ENCODE data around the gene RAB3GAP1. TPM values are rescaled to one million over a fixed set of nuclear protein-coding genes. Genes with fewer than 3 reads are reported as not detected.

Gene RAB3GAP1
- total and polyA plus RNA-seq, 4 experiments from 2014 or later, result 8.4 to 46.7 (median 34.3) TPM

DNA sequence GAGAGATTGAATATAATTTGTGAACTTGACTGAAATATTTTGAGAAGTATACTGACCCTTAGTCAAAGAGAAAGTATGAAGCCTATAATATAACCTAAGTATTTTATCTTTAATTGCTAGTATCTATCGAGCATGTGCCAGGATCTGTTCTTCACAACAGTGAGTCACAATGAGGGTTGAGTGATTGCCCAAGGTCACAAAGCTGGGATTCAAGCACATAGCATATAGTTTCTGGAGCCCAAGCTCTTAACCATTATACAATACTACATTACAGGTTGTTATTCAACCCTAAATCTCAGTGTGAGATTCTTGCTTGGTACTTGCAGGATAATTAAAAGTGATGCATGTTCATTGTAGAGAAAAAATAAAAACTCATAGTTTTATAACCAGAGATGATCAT is 97.2 kb downstream of the RAB3GAP1 start:
- Mint-ChIP-seq H3K4me1 (peaks cover 5 to 24% (median 14%) of the 10 kb centered on the region in 4 donors), H3K27ac (no peak overlapping the region), H3K27me3 (no peaks in the 10 kb centered on the region), H3K9me3 (no peaks in the 10 kb centered on the region), H3K4me3 (no peak overlapping the region), H3K36me3 (peaks cover 54 to 61% of the 10 kb centered on the region in 2 donors)
- no peaks in the 10 kb centered on the region for H3K27me3 ChIP-seq (ENCODE audit: insufficient read depth, low read length)
- H3K4me1 ChIP-seq (ENCODE audit: insufficient read depth, low read length), result no peaks in the 10 kb centered on the region
- intact Hi-C loops (cut with micrococcal nuclease), result no loop called here
- H3K4me3 ChIP-seq (ENCODE audit: low read length in 2 of 2), result no peak overlapping the region
- H3K9me3 ChIP-seq (ENCODE audit: control insufficient read depth in 1 of 2, low read length in 2 of 2), result no peaks in the 10 kb centered on the region
- ChIA-PET CTCF (ENCODE audit: partially characterized antibody) (no interaction called here), POLR2A (ENCODE audit: partially characterized antibody) (no interaction called here)
- H3K36me3 ChIP-seq (ENCODE audit: insufficient read depth, low read length), result peaks cover 24% of the 10 kb centered on the region
- no peak overlapping the region for H3K27ac ChIP-seq (ENCODE audit: low read depth, low read length)
- DNase-seq, result no peak

DNA sequence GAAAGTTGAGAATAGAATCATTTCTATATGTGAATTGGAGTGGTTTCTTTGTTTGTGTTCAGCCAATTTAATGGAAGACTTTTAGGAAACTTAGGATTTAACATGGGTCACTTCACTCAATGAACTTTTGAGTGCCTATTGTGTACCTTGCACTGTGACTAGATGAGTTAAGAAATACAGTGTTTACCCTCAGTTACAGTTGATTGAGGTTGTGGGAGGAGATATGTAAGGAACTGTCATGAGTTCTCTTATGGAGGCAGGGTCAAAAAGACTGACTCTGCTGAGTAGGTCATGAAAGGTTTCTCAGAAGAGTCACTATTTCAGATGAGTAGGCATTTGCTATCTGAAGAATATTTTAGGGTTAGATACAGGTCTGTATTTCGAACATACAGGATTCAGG is 98.6 kb downstream of the RAB3GAP1 start:
- Histone ChIP-seq H3K4me1 (ENCODE audit: insufficient read depth, low read length) (no peaks in the 10 kb centered on the region), H3K4me3 (ENCODE audit: low read length in 2 of 2) (no peak overlapping the region), H3K9me3 (ENCODE audit: control insufficient read depth in 1 of 2, low read length in 2 of 2) (no peaks in the 10 kb centered on the region), H3K27ac (ENCODE audit: low read depth, low read length) (no peak overlapping the region), H3K36me3 (ENCODE audit: insufficient read depth, low read length) (peaks cover 35% of the 10 kb centered on the region), H3K27me3 (ENCODE audit: insufficient read depth, low read length) (no peaks in the 10 kb centered on the region)
- H3K4me1 Mint-ChIP-seq, result peaks cover 6 to 19% (median 11%) of the 10 kb centered on the region in 4 donors
- intact Hi-C loops (cut with micrococcal nuclease), result no loop called here
- H3K27ac Mint-ChIP-seq, result peak overlapping the region in 1 of 7 donors; percentile 6
- no peak overlapping the region for H3K4me3 Mint-ChIP-seq
- DNase-seq, result no peak
- ChIA-PET POLR2A (ENCODE audit: partially characterized antibody) (no interaction called here), CTCF (ENCODE audit: partially characterized antibody) (no interaction called here)
- H3K27me3 Mint-ChIP-seq, result no peaks in the 10 kb centered on the region
- H3K36me3 Mint-ChIP-seq, result peaks cover 59 to 63% of the 10 kb centered on the region in 2 donors
- H3K9me3 Mint-ChIP-seq, result no peaks in the 10 kb centered on the region

DNA sequence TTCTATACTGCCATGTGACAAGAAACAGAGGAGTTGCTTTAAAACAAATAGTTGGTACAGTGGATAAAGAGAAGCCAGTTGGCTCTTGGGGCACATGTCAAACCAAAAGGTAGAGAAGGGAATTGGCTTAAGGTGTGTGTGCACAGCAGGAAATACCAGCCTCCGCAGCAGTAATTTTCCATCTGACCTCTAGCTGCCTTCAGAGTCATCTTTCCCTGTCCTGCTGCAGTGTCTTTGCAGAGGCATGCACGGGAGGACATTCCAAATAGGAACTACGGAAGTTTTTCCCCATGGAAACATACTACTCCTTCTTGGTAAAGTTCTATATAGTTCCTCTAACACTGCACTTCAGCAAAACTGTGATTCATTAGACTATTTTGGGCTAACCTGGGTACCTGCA is 99.5 kb downstream of the RAB3GAP1 start:
- H3K4me1 ChIP-seq (ENCODE audit: insufficient read depth, low read length), result no peaks in the 10 kb centered on the region
- H3K9me3 ChIP-seq (ENCODE audit: control insufficient read depth in 1 of 2, low read length in 2 of 2), result no peaks in the 10 kb centered on the region
- Mint-ChIP-seq H3K9me3 (no peaks in the 10 kb centered on the region), H3K4me1 (peaks cover 6 to 15% (median 11%) of the 10 kb centered on the region in 4 donors), H3K4me3 (no peak overlapping the region), H3K27me3 (no peaks in the 10 kb centered on the region), H3K27ac (no peak overlapping the region), H3K36me3 (peaks cover 62 to 65% of the 10 kb centered on the region in 2 donors)
- DNase-seq, result no peak
- POLR2A ChIA-PET (ENCODE audit: partially characterized antibody), result no interaction called here
- H3K27ac ChIP-seq (ENCODE audit: low read depth, low read length), result no peak overlapping the region
- H3K27me3 ChIP-seq (ENCODE audit: insufficient read depth, low read length), result no peaks in the 10 kb centered on the region
- peaks cover 35% of the 10 kb centered on the region for H3K36me3 ChIP-seq (ENCODE audit: insufficient read depth, low read length)
- no peak overlapping the region for H3K4me3 ChIP-seq (ENCODE audit: low read length in 2 of 2)
- CTCF ChIA-PET (ENCODE audit: partially characterized antibody), result no interaction called here
- intact Hi-C loops (cut with micrococcal nuclease), result no loop called here

DNA sequence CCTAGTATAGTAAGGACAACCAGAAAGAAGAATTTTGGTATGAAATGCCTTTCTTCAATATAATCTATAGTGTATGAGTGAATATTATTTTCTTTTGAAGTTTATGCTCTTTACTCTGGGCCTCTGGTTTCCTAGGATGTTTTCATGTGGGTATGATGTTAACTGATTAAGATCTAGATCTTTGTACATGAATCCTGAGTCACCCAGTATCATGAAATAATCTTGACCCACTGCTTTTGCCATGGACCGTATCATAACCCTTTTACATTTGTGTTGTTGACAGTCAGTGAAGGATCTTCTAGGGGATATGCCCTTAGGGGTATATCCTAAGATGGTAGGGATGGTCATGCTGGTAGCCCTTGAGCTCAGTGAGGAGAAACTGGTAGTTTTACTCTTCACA is 100.3 kb downstream of the RAB3GAP1 start:
- no peaks in the 10 kb centered on the region for H3K27me3 Mint-ChIP-seq
- ChIA-PET CTCF (ENCODE audit: partially characterized antibody) (interaction anchor here (1.0 kb wide), 1 partner anchor 101 kb away, joined by 4 read pairs; the partner anchor contains the start of gene RAB3GAP1), POLR2A (ENCODE audit: partially characterized antibody) (no interaction called here)
- DNase-seq, result no peak
- H3K36me3 Mint-ChIP-seq, result peaks cover 67% of the 10 kb centered on the region in 2 donors
- H3K4me3 Mint-ChIP-seq, result no peak overlapping the region
- H3K9me3 Mint-ChIP-seq, result no peaks in the 10 kb centered on the region
- Histone ChIP-seq H3K4me1 (ENCODE audit: insufficient read depth, low read length) (no peaks in the 10 kb centered on the region), H3K27ac (ENCODE audit: low read depth, low read length) (no peak overlapping the region), H3K36me3 (ENCODE audit: insufficient read depth, low read length) (peaks cover 35% of the 10 kb centered on the region), H3K4me3 (ENCODE audit: low read length in 2 of 2) (no peak overlapping the region), H3K27me3 (ENCODE audit: insufficient read depth, low read length) (no peaks in the 10 kb centered on the region), H3K9me3 (ENCODE audit: control insufficient read depth in 1 of 2, low read length in 2 of 2) (no peaks in the 10 kb centered on the region)
- H3K27ac Mint-ChIP-seq, result no peak overlapping the region
- intact Hi-C loops (cut with micrococcal nuclease), result no loop called here
- H3K4me1 Mint-ChIP-seq, result peaks cover 6 to 12% (median 10%) of the 10 kb centered on the region in 4 donors

DNA sequence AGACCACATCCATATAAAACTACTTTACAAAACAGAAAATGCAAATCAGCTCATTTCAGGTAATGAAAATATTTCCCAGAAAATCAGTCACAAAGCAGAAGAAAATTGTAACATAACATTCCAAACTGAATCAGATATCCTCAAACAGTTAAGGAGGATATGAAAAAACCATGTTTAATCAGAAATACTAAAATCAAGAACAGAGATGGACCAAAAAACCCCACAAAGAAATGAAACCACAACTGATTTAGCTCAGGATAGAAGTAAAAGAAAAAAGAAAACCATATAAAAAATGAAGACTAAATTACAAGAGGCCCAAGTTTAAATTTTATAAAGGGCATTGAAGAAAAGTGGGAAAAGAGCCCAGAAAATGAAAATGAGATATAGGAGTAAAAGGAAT is 102.9 kb downstream of the RAB3GAP1 start:
- Mint-ChIP-seq H3K4me3 (no peak overlapping the region), H3K27me3 (no peaks in the 10 kb centered on the region), H3K27ac (peak overlapping the region in 4 of 7 donors; percentile 22 to 75 (median 64)), H3K36me3 (peaks cover 77 to 82% of the 10 kb centered on the region in 2 donors), H3K4me1 (peaks cover 6 to 12% (median 7%) of the 10 kb centered on the region in 4 donors), H3K9me3 (no peaks in the 10 kb centered on the region)
- Histone ChIP-seq H3K4me3 (ENCODE audit: low read length in 2 of 2) (no peak overlapping the region), H3K9me3 (ENCODE audit: control insufficient read depth in 1 of 2, low read length in 2 of 2) (no peaks in the 10 kb centered on the region), H3K36me3 (ENCODE audit: insufficient read depth, low read length) (peaks cover 44% of the 10 kb centered on the region), H3K27ac (ENCODE audit: low read depth, low read length) (no peak overlapping the region), H3K4me1 (ENCODE audit: insufficient read depth, low read length) (no peaks in the 10 kb centered on the region), H3K27me3 (ENCODE audit: insufficient read depth, low read length) (no peaks in the 10 kb centered on the region)
- intact Hi-C loops (cut with micrococcal nuclease), result no loop called here
- no peak for DNase-seq
- ChIA-PET POLR2A (ENCODE audit: partially characterized antibody) (no interaction called here), CTCF (ENCODE audit: partially characterized antibody) (no interaction called here)

DNA sequence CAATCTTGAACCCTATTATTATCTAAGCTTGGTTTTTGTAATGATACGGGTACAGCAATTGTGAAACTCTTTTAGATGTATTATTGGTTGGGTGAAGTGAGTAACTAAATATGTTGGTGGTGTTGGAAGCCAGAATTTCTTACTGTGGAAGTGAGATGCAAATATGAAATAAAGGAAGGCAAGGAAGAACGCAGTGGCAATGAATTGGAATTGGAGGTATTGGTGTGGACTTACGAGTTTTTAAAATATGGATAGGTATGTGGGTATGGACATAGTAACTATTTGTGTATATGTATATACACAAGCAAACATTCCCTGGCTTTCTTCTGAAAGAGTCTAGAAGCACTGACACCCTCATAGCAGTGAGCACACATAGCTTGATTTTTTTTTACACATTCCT is 105.8 kb downstream of the RAB3GAP1 start:
- H3K9me3 ChIP-seq (ENCODE audit: control insufficient read depth in 1 of 2, low read length in 2 of 2), result no peaks in the 10 kb centered on the region
- Mint-ChIP-seq H3K27me3 (no peaks in the 10 kb centered on the region), H3K4me1 (peaks cover 0 to 6% (median 4%) of the 10 kb centered on the region in 4 donors), H3K9me3 (peaks cover 0 to 2% (median 0%) of the 10 kb centered on the region in 8 donors), H3K36me3 (peaks cover 57 to 68% of the 10 kb centered on the region in 2 donors), H3K27ac (no peak overlapping the region), H3K4me3 (no peak overlapping the region)
- H3K4me1 ChIP-seq (ENCODE audit: insufficient read depth, low read length), result no peaks in the 10 kb centered on the region
- H3K4me3 ChIP-seq (ENCODE audit: low read length in 2 of 2), result no peak overlapping the region
- H3K27me3 ChIP-seq (ENCODE audit: insufficient read depth, low read length), result no peaks in the 10 kb centered on the region
- CTCF ChIA-PET (ENCODE audit: partially characterized antibody), result no interaction called here
- no peak overlapping the region for H3K27ac ChIP-seq (ENCODE audit: low read depth, low read length)
- POLR2A ChIA-PET (ENCODE audit: partially characterized antibody), result no interaction called here
- intact Hi-C loops (cut with micrococcal nuclease), result no loop called here
- DNase-seq, result no peak
- H3K36me3 ChIP-seq (ENCODE audit: insufficient read depth, low read length), result peaks cover 30% of the 10 kb centered on the region

DNA sequence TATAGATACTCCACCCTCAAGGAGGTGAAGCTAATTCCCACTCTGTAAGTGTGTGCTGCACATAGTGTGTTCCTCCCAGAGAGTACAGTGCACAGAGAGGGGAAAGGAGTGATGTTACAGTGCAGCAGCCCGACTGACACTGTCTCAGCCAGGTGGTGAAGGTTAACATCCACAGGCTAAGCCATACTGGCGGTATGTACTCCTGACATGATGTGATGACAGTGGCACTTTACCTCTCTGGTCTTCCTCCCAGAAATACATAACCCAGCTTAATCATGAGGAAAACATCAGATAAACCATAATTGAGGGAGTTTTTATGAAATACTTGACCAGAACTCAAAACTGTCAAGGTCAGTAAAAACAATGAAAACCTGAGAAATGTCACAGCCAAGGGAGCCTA is 107.1 kb downstream of the RAB3GAP1 start:
- intact Hi-C loops (cut with micrococcal nuclease), result no loop called here

DNA sequence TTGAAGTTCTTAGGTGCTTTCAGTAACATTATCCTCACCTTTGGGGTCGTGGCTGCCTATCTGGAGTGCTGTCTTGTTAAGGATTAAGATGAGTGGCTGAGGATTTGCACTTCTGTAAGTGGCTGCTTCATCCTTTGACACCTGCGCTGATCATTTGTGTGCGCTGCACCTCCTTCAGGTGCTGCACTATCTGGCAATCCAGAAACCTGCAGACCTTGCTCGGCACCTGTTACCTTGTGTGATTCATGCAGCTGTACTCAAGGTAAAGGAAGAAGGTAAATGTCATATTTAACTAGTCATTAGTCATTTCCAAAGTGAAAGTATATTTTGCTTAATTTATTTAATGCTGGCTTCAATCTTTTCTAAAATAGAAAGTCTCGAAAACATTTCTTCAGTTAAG is 110.3 kb downstream of the RAB3GAP1 start:
- H3K27me3 ChIP-seq (ENCODE audit: insufficient read depth, low read length), result no peaks in the 10 kb centered on the region
- ChIA-PET CTCF (ENCODE audit: partially characterized antibody) (no interaction called here), POLR2A (ENCODE audit: partially characterized antibody) (no interaction called here)
- H3K4me1 ChIP-seq (ENCODE audit: insufficient read depth, low read length), result no peaks in the 10 kb centered on the region
- Mint-ChIP-seq H3K4me3 (no peak overlapping the region), H3K27ac (peak overlapping the region in 3 of 7 donors; percentile 18 to 46 (median 38)), H3K27me3 (no peaks in the 10 kb centered on the region), H3K9me3 (peaks cover 0 to 2% (median 0%) of the 10 kb centered on the region in 8 donors), H3K4me1 (peaks cover 0 to 4% (median 1%) of the 10 kb centered on the region in 4 donors), H3K36me3 (peaks cover 43 to 67% of the 10 kb centered on the region in 2 donors)
- no peak overlapping the region for H3K27ac ChIP-seq (ENCODE audit: low read depth, low read length)
- no peak overlapping the region for H3K4me3 ChIP-seq (ENCODE audit: low read length in 2 of 2)
- no peaks in the 10 kb centered on the region for H3K9me3 ChIP-seq (ENCODE audit: control insufficient read depth in 1 of 2, low read length in 2 of 2)
- no peak for DNase-seq
- intact Hi-C loops (cut with micrococcal nuclease), result no loop called here
- peaks cover 25% of the 10 kb centered on the region for H3K36me3 ChIP-seq (ENCODE audit: insufficient read depth, low read length)

More for the DNA sequence above, 107.1 kb downstream of the RAB3GAP1 start:
- Mint-ChIP-seq H3K4me1 (peaks cover 0 to 5% (median 4%) of the 10 kb centered on the region in 4 donors), H3K4me3 (no peak overlapping the region), H3K9me3 (peaks cover 0 to 2% (median 0%) of the 10 kb centered on the region in 8 donors), H3K27ac (peak overlapping the region in 2 of 7 donors; percentile 20 to 36), H3K27me3 (no peaks in the 10 kb centered on the region), H3K36me3 (peaks cover 58 to 71% of the 10 kb centered on the region in 2 donors)
- Histone ChIP-seq H3K4me3 (ENCODE audit: low read length in 2 of 2) (no peak overlapping the region), H3K4me1 (ENCODE audit: insufficient read depth, low read length) (no peaks in the 10 kb centered on the region), H3K36me3 (ENCODE audit: insufficient read depth, low read length) (peaks cover 25% of the 10 kb centered on the region), H3K27ac (ENCODE audit: low read depth, low read length) (no peak overlapping the region), H3K27me3 (ENCODE audit: insufficient read depth, low read length) (no peaks in the 10 kb centered on the region), H3K9me3 (ENCODE audit: control insufficient read depth in 1 of 2, low read length in 2 of 2) (no peaks in the 10 kb centered on the region)
- CTCF ChIA-PET (ENCODE audit: partially characterized antibody), result no interaction called here
- no peak for DNase-seq
- POLR2A ChIA-PET (ENCODE audit: partially characterized antibody), result no interaction called here

Data from CD4-positive, alpha-beta memory T cell (primary cell).